GM12878 (cell line): ENCODE measurements around the gene ABCA4.

Experiments
- CREM ChIP-seq: IDR thresholded peaks from 2 replicates; pipeline ENCODE4 v1.6.1; 2014; ENCODE audit warnings: antibody characterized with exemption, low read depth
- CTCF ChIP-seq, 3 experiments: IDR thresholded peaks in 2 of 3; conservative IDR thresholded peaks in 1 of 3; 2 replicates each; pipeline ENCODE4 v1.5.1; 2011; ENCODE audit warnings: low read depth in 3 of 3, low read length in 3 of 3, mild to moderate bottlenecking in 3 of 3, control low read depth in 2 of 3, moderate library complexity in 2 of 3, inconsistent platforms in 1 of 3, mixed read lengths in 1 of 3; ENCODE audit not compliant: control insufficient read depth in 2 of 3, insufficient read depth in 1 of 3; ENCODE audit errors: extremely low read depth in 1 of 3
- EZH2 ChIP-seq: IDR thresholded peaks from 2 replicates; pipeline ENCODE4 v1.6.1; 2012; ENCODE audit warnings: low read depth, mild to moderate bottlenecking, control low read depth, inconsistent platforms, low read length, borderline replicate concordance; ENCODE audit not compliant: control insufficient read depth
- JUND ChIP-seq: IDR thresholded peaks from 2 replicates; pipeline ENCODE4 v1.6.1; 2012; ENCODE audit warnings: low read depth, mild to moderate bottlenecking, low read length, improper control_type of control experiment, moderate library complexity
- MAX ChIP-seq: IDR thresholded peaks from 2 replicates; pipeline ENCODE4 v1.6.1; 2012; ENCODE audit warnings: low read depth, low read length, improper control_type of control experiment
- POLR2A ChIP-seq: IDR thresholded peaks from 2 replicates; pipeline ENCODE4 v1.6.1; 2011; ENCODE audit warnings: low read depth, mild to moderate bottlenecking, low read length
- POLR2AphosphoS5 ChIP-seq: IDR thresholded peaks from 2 replicates; pipeline ENCODE4 v1.6.1; 2011; ENCODE audit warnings: mild to moderate bottlenecking, low read length, inconsistent platforms
- RELA ChIP-seq: fragments of 450-650 bp; IDR thresholded peaks from 2 replicates; pipeline ENCODE4 v1.8.0; 2014; ENCODE audit warnings: borderline replicate concordance; ENCODE audit not compliant: partially characterized antibody
- TARDBP ChIP-seq: IDR thresholded peaks from 2 replicates; pipeline ENCODE4 v1.6.1; 2016; ENCODE audit warnings: borderline replicate concordance
- USF1 ChIP-seq: IDR thresholded peaks from 2 replicates; pipeline ENCODE4 v1.6.1; 2011; ENCODE audit warnings: borderline replicate concordance, low read depth, mild to moderate bottlenecking, moderate library complexity, mixed read lengths, low read length; ENCODE audit not compliant: insufficient read depth; ENCODE audit errors: extremely low read length
- YBX1 ChIP-seq: fragments of 450-650 bp; IDR thresholded peaks from 2 replicates; pipeline ENCODE4 v1.6.1; 2016; ENCODE audit warnings: antibody characterized with exemption

GRCh38 chr1:94049791-94050190, 71.2 kb downstream of the ABCA4 start:
- TF ChIP-seq POLR2AphosphoS5 (no peak), USF1 (no peak), MAX (no peak), CTCF (IDR thresholded peaks at IDR 0.05 in 2 of 3, conservative IDR thresholded peaks at IDR 0.05 in 1 of 3; ENCODE audit: control insufficient read depth in 2 of 3, extremely low read depth in 1 of 3, insufficient read depth in 1 of 3, low read depth in 3 of 3, low read length in 3 of 3) (no peak), EZH2 (no peak), POLR2A (no peak), YBX1 (no peak), RELA (no peak), JUND (no peak), CREM (no peak), TARDBP (no peak)
